H9 (cell line): ENCODE data around the gene EBLN2. TPM values are rescaled to one million over a fixed set of nuclear protein-coding genes. Genes with fewer than 3 reads are reported as not detected.

Experiments used
- DNase-seq: peaks from one replicate; pipeline ENCODE4 v3.0.0-alpha.2; 2017
- H2AFZ ChIP-seq: one replicate; pipeline ENCODE4 v1.6.1; 2013; ENCODE audit warnings: mild to moderate bottlenecking, low read length, control low read depth, moderate library complexity
- H2AK5ac ChIP-seq: 2 replicates; pipeline ENCODE4 v1.6.1; 2013; ENCODE audit warnings: low read length, control low read depth, mixed read lengths; ENCODE audit not compliant: insufficient read length
- H2BK120ac ChIP-seq: one replicate; pipeline ENCODE4 v1.6.1; 2013; ENCODE audit warnings: low read depth, mild to moderate bottlenecking, low read length, control low read depth, inconsistent platforms; ENCODE audit not compliant: poor library complexity, severe bottlenecking
- H2BK12ac ChIP-seq: 2 replicates; pipeline ENCODE4 v1.6.1; 2013; ENCODE audit warnings: low read length, control low read depth, mixed read lengths, low read depth; ENCODE audit not compliant: insufficient read length
- H2BK15ac ChIP-seq: 2 replicates; pipeline ENCODE4 v1.6.1; 2013; ENCODE audit warnings: low read depth, low read length, control low read depth
- H2BK20ac ChIP-seq: one replicate; pipeline ENCODE4 v1.6.1; 2013; ENCODE audit warnings: low read depth, mild to moderate bottlenecking, low read length, control low read depth, inconsistent platforms; ENCODE audit not compliant: poor library complexity, severe bottlenecking
- H2BK5ac ChIP-seq: 2 replicates; pipeline ENCODE4 v1.6.1; 2013; ENCODE audit warnings: low read length, control low read depth, mixed read lengths; ENCODE audit not compliant: insufficient read length
- H3K14ac ChIP-seq: 2 replicates; pipeline ENCODE4 v1.6.1; 2013; ENCODE audit warnings: low read length, control low read depth; ENCODE audit not compliant: insufficient read depth
- H3K18ac ChIP-seq: 2 replicates; pipeline ENCODE4 v1.6.1; 2013; ENCODE audit warnings: low read depth, mild to moderate bottlenecking, mixed read lengths, low read length, control low read depth; ENCODE audit not compliant: insufficient read length
- H3K23ac ChIP-seq: 2 replicates; pipeline ENCODE4 v1.6.1; 2013; ENCODE audit warnings: low read length, control low read depth, mixed read lengths, low read depth; ENCODE audit not compliant: insufficient read length
- H3K23me2 ChIP-seq: 2 replicates; pipeline ENCODE4 v1.6.1; 2013; ENCODE audit warnings: low read depth, mild to moderate bottlenecking, mixed read lengths, low read length, control low read depth; ENCODE audit not compliant: insufficient read length, poor library complexity, severe bottlenecking
- H3K27ac ChIP-seq: 2 replicates; pipeline ENCODE4 v1.5.1; 2013; ENCODE audit warnings: low read length, control low read depth, mixed read lengths, low read depth; ENCODE audit not compliant: insufficient read length
- H3K27me3 ChIP-seq: 2 replicates; pipeline ENCODE4 v1.6.1; 2013; ENCODE audit warnings: low read length, control low read depth, inconsistent platforms; ENCODE audit not compliant: insufficient read depth
- H3K4ac ChIP-seq: 2 replicates; pipeline ENCODE4 v1.6.1; 2013; ENCODE audit warnings: low read depth, mild to moderate bottlenecking, control low read depth, inconsistent platforms, low read length, moderate library complexity
- H3K4me1 ChIP-seq: 2 replicates; pipeline ENCODE4 v1.6.1; 2013; ENCODE audit warnings: low read length, control low read depth, inconsistent platforms; ENCODE audit not compliant: insufficient read depth
- H3K4me2 ChIP-seq: 2 replicates; pipeline ENCODE4 v1.6.1; 2013; ENCODE audit warnings: low read length, control low read depth, mixed read lengths; ENCODE audit not compliant: insufficient read length, insufficient read depth
- H3K56ac ChIP-seq: 2 replicates; pipeline ENCODE4 v1.6.1; 2013; ENCODE audit warnings: low read depth, mild to moderate bottlenecking, mixed read lengths, low read length, control low read depth; ENCODE audit not compliant: insufficient read length
- H3K79me1 ChIP-seq: 2 replicates; pipeline ENCODE4 v1.6.1; 2013; ENCODE audit warnings: low read depth, mild to moderate bottlenecking, moderate library complexity, low read length, control low read depth, inconsistent platforms; ENCODE audit not compliant: insufficient read depth, poor library complexity, severe bottlenecking
- H3K79me2 ChIP-seq: 2 replicates; pipeline ENCODE4 v1.6.1; 2013; ENCODE audit warnings: low read length, control low read depth, inconsistent platforms; ENCODE audit not compliant: insufficient read depth
- H3K9ac ChIP-seq: 2 replicates; pipeline ENCODE4 v1.6.1; 2013; ENCODE audit warnings: low read length, control low read depth, mixed read lengths; ENCODE audit not compliant: insufficient read length; ENCODE audit errors: extremely low read depth
- H3K9me3 ChIP-seq: one replicate; pipeline ENCODE4 v1.6.1; 2013; ENCODE audit warnings: low read depth, low read length, inconsistent platforms; ENCODE audit not compliant: control insufficient read depth
- H3T11ph ChIP-seq: one replicate; pipeline ENCODE4 v1.6.1; 2013; ENCODE audit warnings: mild to moderate bottlenecking, low read length, control low read depth, inconsistent platforms
- H4K20me1 ChIP-seq: one replicate; pipeline ENCODE4 v1.6.1; 2013; ENCODE audit not compliant: control insufficient read depth, insufficient read length, insufficient read depth
- H4K5ac ChIP-seq: 2 replicates; pipeline ENCODE4 v1.6.1; 2013; ENCODE audit warnings: low read depth, mild to moderate bottlenecking, mixed read lengths, low read length, control low read depth; ENCODE audit not compliant: insufficient read length
- H4K8ac ChIP-seq: replicated peaks from 2 replicates; pipeline ENCODE4 v1.6.1; 2013; ENCODE audit warnings: low read length, control low read depth, mixed read lengths, low read depth; ENCODE audit not compliant: insufficient read length
- H4K91ac ChIP-seq: 2 replicates; pipeline ENCODE4 v1.6.1; 2013; ENCODE audit warnings: low read depth, mild to moderate bottlenecking, moderate library complexity, mixed read lengths, low read length, control low read depth; ENCODE audit not compliant: insufficient read length
- H3K27ac Mint-ChIP-seq, 3 experiments: 2 replicates in 2 of 3; 3 replicates in 1 of 3; pipeline ENCODE4 v1.8.0; 2020 to 2021; ENCODE audit warnings: mixed read lengths in 3 of 3, mild to moderate bottlenecking in 1 of 3, moderate library complexity in 1 of 3
- H3K27me3 Mint-ChIP-seq: 2 replicates; pipeline ENCODE4 v1.8.0; 2021; ENCODE audit warnings: low read depth, mild to moderate bottlenecking, moderate library complexity, mixed read lengths
- H3K36me3 Mint-ChIP-seq, 3 experiments: 2 replicates in 2 of 3; 3 replicates in 1 of 3; pipeline ENCODE4 v1.8.0; 2020 to 2021; ENCODE audit warnings: low read depth in 3 of 3, mixed read lengths in 3 of 3; ENCODE audit not compliant: insufficient read depth in 1 of 3
- H3K4me1 Mint-ChIP-seq, 2 experiments: 2 replicates each; pipeline ENCODE4 v1.8.0; 2020; ENCODE audit warnings: mixed read lengths in 2 of 2
- H3K4me3 Mint-ChIP-seq, 2 experiments: 2 replicates in 1 of 2; 3 replicates in 1 of 2; pipeline ENCODE4 v1.8.0; 2020 to 2021; ENCODE audit warnings: mild to moderate bottlenecking in 2 of 2, mixed read lengths in 2 of 2, moderate library complexity in 1 of 2
- H3K9me3 Mint-ChIP-seq, 2 experiments: 2 replicates in 1 of 2; 3 replicates in 1 of 2; pipeline ENCODE4 v1.8.0; 2020; ENCODE audit warnings: mild to moderate bottlenecking in 2 of 2, mixed read lengths in 2 of 2, moderate library complexity in 1 of 2
- WGBS: extraction: QIAGEN DNeasy Blood & Tissue Kit; methylation state at CpG from one replicate; pipeline ENCODE4 v1.1.7; 2013; ENCODE audit warnings: missing lambda C conversion rate, low lambda C conversion rate, mixed read lengths; ENCODE audit not compliant: insufficient read length; ENCODE audit errors: extremely low coverage; 5-methylcytosine and 5-hydroxymethylcytosine counted together
- total RNA-seq: library from RNA; stranded (reverse); gene quantifications from 2 replicates; pipeline ENCODE4 v1.2.1, GENCODE V29; 2021
- TF ChIP-seq, protein P1 (sequence below): fragments of 200-600 bp; sonication (generic); conservative IDR thresholded peaks from 3 replicates; pipeline ENCODE4 v1.8.0; 2021; ENCODE audit warnings: antibody characterized with exemption, mild to moderate bottlenecking

Gene EBLN2
- total RNA-seq, 1 experiment from 2014 or later: 6.1 TPM

DNA sequence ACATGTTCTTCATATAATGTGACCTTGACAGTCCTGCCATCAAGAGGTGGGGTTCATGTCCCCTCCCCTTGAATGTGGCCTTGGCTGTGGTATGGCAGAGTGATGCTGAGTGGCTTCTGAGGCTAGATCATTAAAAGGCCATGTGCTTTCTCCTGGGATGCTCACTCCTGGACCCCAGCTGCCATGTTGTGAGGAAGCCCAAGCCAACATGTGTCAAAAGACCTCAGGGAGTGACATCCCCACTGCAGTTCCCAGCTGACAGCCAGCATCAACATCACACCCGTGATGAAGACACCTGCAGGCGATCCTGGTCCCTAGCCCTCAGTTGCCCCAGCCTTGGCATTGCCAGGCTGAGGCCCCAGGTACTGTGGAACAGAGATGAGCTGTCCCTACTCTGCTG is 36.6 kb downstream of the EBLN2 start:
- WGBS: no CpG with 5 or more reads among the region's 2 CpGs

More for the DNA sequence above, 36.6 kb downstream of the EBLN2 start:
- Histone ChIP-seq H2BK5ac (no peak overlapping the region), H3K79me2 (no peaks in the 10 kb centered on the region), H2AFZ (no peak overlapping the region), H3K18ac (no peak overlapping the region), H3K27me3 (no peaks in the 10 kb centered on the region), H2BK20ac (no peak overlapping the region), H3K56ac (no peak overlapping the region), H4K5ac (no peak overlapping the region), H2BK120ac (no peak overlapping the region), H3K4ac (no peak overlapping the region), H3K27ac (no peak overlapping the region), H4K20me1 (no peaks in the 10 kb centered on the region), H4K91ac (no peak overlapping the region), H3T11ph (no peak overlapping the region), H2BK12ac (no peak overlapping the region), H2BK15ac (no peak overlapping the region), H3K23ac (no peak overlapping the region), H3K79me1 (no peaks in the 10 kb centered on the region), H3K4me2 (no peak overlapping the region), H2AK5ac (no peak overlapping the region), H4K8ac (no peak overlapping the region), H3K9ac (no peak overlapping the region), H3K4me1 (no peaks in the 10 kb centered on the region), H3K23me2 (no peaks in the 10 kb centered on the region), H3K9me3 (no peaks in the 10 kb centered on the region), H3K14ac (no peak overlapping the region)
- Mint-ChIP-seq H3K36me3 (peaks cover 0 to 2% (median 0%) of the 10 kb centered on the region in 3 experiments; a peak in 2 of 7 replicates), H3K27ac (no peak overlapping the region), H3K27me3 (peaks cover 3% of the 10 kb centered on the region), H3K4me3 (no peak overlapping the region), H3K4me1 (peaks cover 25% of the 10 kb centered on the region in 2 experiments), H3K9me3 (no peaks in the 10 kb centered on the region; a peak in 1 of 5 replicates)
- TF ChIP-seq, protein P1, sequence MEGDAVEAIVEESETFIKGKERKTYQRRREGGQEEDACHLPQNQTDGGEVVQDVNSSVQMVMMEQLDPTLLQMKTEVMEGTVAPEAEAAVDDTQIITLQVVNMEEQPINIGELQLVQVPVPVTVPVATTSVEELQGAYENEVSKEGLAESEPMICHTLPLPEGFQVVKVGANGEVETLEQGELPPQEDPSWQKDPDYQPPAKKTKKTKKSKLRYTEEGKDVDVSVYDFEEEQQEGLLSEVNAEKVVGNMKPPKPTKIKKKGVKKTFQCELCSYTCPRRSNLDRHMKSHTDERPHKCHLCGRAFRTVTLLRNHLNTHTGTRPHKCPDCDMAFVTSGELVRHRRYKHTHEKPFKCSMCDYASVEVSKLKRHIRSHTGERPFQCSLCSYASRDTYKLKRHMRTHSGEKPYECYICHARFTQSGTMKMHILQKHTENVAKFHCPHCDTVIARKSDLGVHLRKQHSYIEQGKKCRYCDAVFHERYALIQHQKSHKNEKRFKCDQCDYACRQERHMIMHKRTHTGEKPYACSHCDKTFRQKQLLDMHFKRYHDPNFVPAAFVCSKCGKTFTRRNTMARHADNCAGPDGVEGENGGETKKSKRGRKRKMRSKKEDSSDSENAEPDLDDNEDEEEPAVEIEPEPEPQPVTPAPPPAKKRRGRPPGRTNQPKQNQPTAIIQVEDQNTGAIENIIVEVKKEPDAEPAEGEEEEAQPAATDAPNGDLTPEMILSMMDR: no peak
- DNase-seq: no peak
